Tibial nerve (tissue), 4 donors: Measurements from ENCODE around the gene LRRC75A. TPM values are rescaled to one million over a fixed set of nuclear protein-coding genes. Genes with fewer than 3 reads are reported as not detected.
A peak's percentile ranks its signal among the peaks of the same experiment; 100 is the strongest.

Source experiments
- DNase-seq, 2 donors: peaks; one replicate each; pipeline ENCODE4 v3.0.0-alpha.2; 2019; ENCODE audit warnings: low spot score in 2 of 2
- H3K27ac ChIP-seq, 4 donors: fragments of 200-600 bp; sonication (generic) in 3 of 4; one replicate each; pipeline ENCODE4 v1.5.1; 2017 to 2019; ENCODE audit warnings: mild to moderate bottlenecking in 1 of 4
- H3K27me3 ChIP-seq, 2 donors: fragments of 200-600 bp; sonication (generic) in 1 of 2; one replicate each; pipeline versions ENCODE4 v1.5.1 to v1.6.0; 2017 to 2019
- H3K36me3 ChIP-seq, 3 donors: fragments of 200-600 bp; sonication (generic); one replicate each; pipeline ENCODE4 v1.5.1; 2018 to 2019
- H3K4me1 ChIP-seq, 4 donors: fragments of 200-600 bp; sonication (generic) in 3 of 4; one replicate each; pipeline ENCODE4 v1.5.1; 2017 to 2019
- H3K4me3 ChIP-seq, 4 donors: fragments of 200-600 bp; sonication (generic) in 3 of 4; one replicate each; pipeline ENCODE4 v1.5.1; 2017 to 2019; ENCODE audit warnings: mild to moderate bottlenecking in 1 of 4, moderate library complexity in 1 of 4
- H3K9me3 ChIP-seq, 4 donors: fragments of 200-600 bp; sonication (generic) in 3 of 4; one replicate each; pipeline ENCODE4 v1.5.1; 2017 to 2019
- CTCF ChIP-seq, 5 experiments: fragments of 200-600 bp in 3 of 5; fragments of 450-650 bp in 2 of 5; sonication (generic) in 3 of 5; IDR thresholded peaks; one replicate each; pipeline ENCODE4 v1.5.1; 2016 to 2019; ENCODE audit warnings: antibody characterized with exemption in 5 of 5, mild to moderate bottlenecking in 3 of 5, moderate library complexity in 2 of 5
- EP300 ChIP-seq, 2 donors: sonication (generic); formaldehyde crosslinking; IDR thresholded peaks; one replicate each; pipeline ENCODE4 v1.6.1; 2017; ENCODE audit warnings: antibody characterized with exemption in 2 of 2, mild to moderate bottlenecking in 1 of 2
- POLR2A ChIP-seq, 2 donors: fragments of 450-650 bp; IDR thresholded peaks; one replicate each; pipeline ENCODE4 v1.6.1; 2017; ENCODE audit warnings: antibody characterized with exemption in 2 of 2, mild to moderate bottlenecking in 2 of 2, moderate library complexity in 2 of 2
- WGBS, 2 donors: methylation state at CpG; one replicate each; pipeline ENCODE4 v1.1.5; 2018; 5-methylcytosine and 5-hydroxymethylcytosine counted together
- total RNA-seq, 4 donors: library from RNA; depleted of rRNA; stranded (reverse); fragments of >200 nt; gene quantifications; one replicate each; pipeline ENCODE4 v1.1.0, GENCODE V29; 2016

The LRRC75A gene
- total RNA-seq, 4 donors from 2014 or later: 2.9 to 10.3 (median 5.4) TPM

- DNase-seq: no peak
- TF ChIP-seq POLR2A (IDR thresholded peaks at IDR 0.05): no peak
- no peak for TF ChIP-seq CTCF (IDR thresholded peaks at IDR 0.05)
- TF ChIP-seq EP300 (IDR thresholded peaks at IDR 0.05): no peak
- Histone ChIP-seq H3K27ac (no peak overlapping the region), H3K4me1 (peaks cover 0 to 34% (median 11%) of the 10 kb centered on the region in 4 donors), H3K4me3 (no peak overlapping the region), H3K36me3 (no peaks in the 10 kb centered on the region), H3K27me3 (peaks cover 0 to 7% of the 10 kb centered on the region in 2 donors), H3K9me3 (no peaks in the 10 kb centered on the region)
- 81 to 83% methylated on average over 5 of the region's 5 CpGs for WGBS, 2 donors
Observed at GRCh38 chr17:16493531-16494046, 1.6 kb upstream of the LRRC75A start.

- Histone ChIP-seq H3K9me3 (no peaks in the 10 kb centered on the region), H3K27me3 (peaks cover 0 to 7% of the 10 kb centered on the region in 2 donors), H3K36me3 (no peaks in the 10 kb centered on the region), H3K4me1 (peaks cover 0 to 40% (median 14%) of the 10 kb centered on the region in 4 donors), H3K27ac (peak overlapping the region in 2 of 4 donors; percentile 67 to 73), H3K4me3 (peak overlapping the region; percentile 41 to 72 (median 55))
- no peak for DNase-seq
- TF ChIP-seq EP300 (IDR thresholded peaks at IDR 0.05) (no peak), POLR2A (IDR thresholded peaks at IDR 0.05) (no peak), CTCF (IDR thresholded peaks at IDR 0.05) (no peak)
- WGBS, 2 donors: 69 to 83% methylated on average over 19 to 25 of the region's 27 CpGs
Observed at GRCh38 chr17:16492613-16493530, 879 bp upstream of the LRRC75A start.

GRCh38 chr17:16491131-16491702 is 776 bp downstream of the LRRC75A start:
- DNase-seq: no peak
- no peaks in the 10 kb centered on the region for H3K9me3 ChIP-seq
- peaks cover 0 to 7% of the 10 kb centered on the region in 2 donors for H3K27me3 ChIP-seq
- H3K36me3 ChIP-seq: no peaks in the 10 kb centered on the region
- WGBS, 2 donors: 18 to 31% methylated on average over 7 to 17 of the region's 28 CpGs
- TF ChIP-seq CTCF (IDR thresholded peaks at IDR 0.05): no peak
- no peak for TF ChIP-seq EP300 (IDR thresholded peaks at IDR 0.05)
- TF ChIP-seq POLR2A (IDR thresholded peaks at IDR 0.05): no peak
- peak overlapping the region in 2 of 4 donors; percentile 44 to 74 for H3K27ac ChIP-seq
- peak overlapping the region; percentile 34 to 72 (median 54) for H3K4me3 ChIP-seq
- H3K4me1 ChIP-seq: peaks cover 0 to 55% (median 17%) of the 10 kb centered on the region in 4 donors

- TF ChIP-seq EP300 (IDR thresholded peaks at IDR 0.05) (no peak), POLR2A (IDR thresholded peaks at IDR 0.05) (no peak), CTCF (IDR thresholded peaks at IDR 0.05) (no peak)
- no peaks in the 10 kb centered on the region for H3K9me3 ChIP-seq
- H3K36me3 ChIP-seq: no peaks in the 10 kb centered on the region
- H3K27me3 ChIP-seq: peaks cover 0 to 7% of the 10 kb centered on the region in 2 donors
- peak overlapping the region in 2 of 4 donors; percentile 0 to 56 for H3K27ac ChIP-seq
- DNase-seq: no peak
- H3K4me1 ChIP-seq: peaks cover 0 to 72% (median 22%) of the 10 kb centered on the region in 4 donors
- WGBS, 2 donors: 63 to 85% methylated on average over 3 of the region's 3 CpGs
- H3K4me3 ChIP-seq: no peak overlapping the region
Observed at GRCh38 chr17:16489431-16489830, 2.6 kb downstream of the LRRC75A start.
